HG03064 (cell line): ENCODE results near the gene UNC5C.

Experiments used
- ATAC-seq: cut with Tn5 transposase; IDR thresholded peaks from one replicate; pipeline ENCODE4 v1.9.1; 2021; ENCODE audit warnings: low read depth; ENCODE audit not compliant: unreplicated experiment

Gene UNC5C

GRCh38 chr4:95548738-95549245 is at the start of gene UNC5C:
UNC5C (minus strand) TSS chr4:95548973.
- ATAC-seq, result no peak

GRCh38 chr4:95596676-95597075 is 47.9 kb upstream of the UNC5C start:
- no peak for ATAC-seq

DNA sequence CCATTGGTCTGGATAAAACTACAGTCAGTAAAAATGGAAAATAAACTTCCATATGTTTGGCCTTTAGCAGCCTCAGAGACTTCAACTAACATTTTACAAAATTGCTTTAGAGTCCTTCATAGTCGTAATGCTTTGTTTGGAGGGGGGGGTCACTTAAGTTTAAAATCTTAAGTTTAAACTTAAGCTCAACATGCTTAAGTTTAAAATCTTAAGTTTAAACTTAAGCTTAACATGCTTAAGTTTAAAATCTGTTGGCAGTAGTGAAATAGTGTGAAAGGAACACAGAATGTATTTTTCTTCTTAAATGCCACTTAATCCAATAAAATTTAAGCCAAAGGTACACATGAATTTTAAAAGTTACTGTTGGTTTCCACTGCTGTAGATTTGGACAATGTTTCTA is 45.9 kb upstream of the UNC5C start:
- no peak for ATAC-seq

DNA sequence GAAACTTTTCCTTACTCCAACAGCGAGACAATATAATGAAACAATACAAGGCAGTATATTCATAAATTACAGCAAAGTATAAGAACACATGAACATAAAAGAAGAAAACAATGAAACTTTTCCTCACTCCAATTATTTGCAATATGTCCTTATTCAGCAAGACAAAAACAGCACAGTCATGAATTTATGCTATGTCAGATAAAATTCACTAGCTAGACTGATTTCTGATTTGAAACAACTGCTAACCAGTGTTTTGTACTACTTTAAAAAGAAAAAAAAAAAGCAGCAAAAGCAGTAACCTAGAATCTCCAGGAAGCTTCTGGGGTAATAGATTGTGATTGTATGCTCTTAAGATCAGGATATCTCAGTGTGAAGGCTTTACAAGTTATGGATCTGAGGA is 45.2 kb upstream of the UNC5C start:
- no peak for ATAC-seq

DNA sequence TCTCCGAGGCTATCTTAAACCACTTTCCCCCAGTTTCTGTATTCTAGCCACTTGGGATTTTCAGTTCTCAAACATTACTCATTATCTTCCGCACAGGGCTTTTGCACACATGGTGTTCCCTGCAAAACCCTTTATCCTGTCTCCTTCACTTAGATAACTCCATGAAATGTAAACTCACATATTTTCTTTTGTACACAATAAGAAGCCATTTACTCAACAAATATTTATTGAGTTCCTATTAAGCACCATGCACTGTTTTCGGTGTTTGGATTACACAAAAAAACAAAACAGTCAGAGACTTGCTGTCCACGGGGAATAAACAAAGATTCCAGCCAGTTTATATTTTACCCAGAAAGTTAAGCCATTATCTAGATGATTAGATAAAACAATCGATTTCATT is 42.5 kb upstream of the UNC5C start:
- no peak for ATAC-seq

GRCh38 chr4:95590615-95591014 is 41.8 kb upstream of the UNC5C start:
- no peak for ATAC-seq

GRCh38 chr4:95585016-95585695 is 36.4 kb upstream of the UNC5C start:
- no peak for ATAC-seq

DNA sequence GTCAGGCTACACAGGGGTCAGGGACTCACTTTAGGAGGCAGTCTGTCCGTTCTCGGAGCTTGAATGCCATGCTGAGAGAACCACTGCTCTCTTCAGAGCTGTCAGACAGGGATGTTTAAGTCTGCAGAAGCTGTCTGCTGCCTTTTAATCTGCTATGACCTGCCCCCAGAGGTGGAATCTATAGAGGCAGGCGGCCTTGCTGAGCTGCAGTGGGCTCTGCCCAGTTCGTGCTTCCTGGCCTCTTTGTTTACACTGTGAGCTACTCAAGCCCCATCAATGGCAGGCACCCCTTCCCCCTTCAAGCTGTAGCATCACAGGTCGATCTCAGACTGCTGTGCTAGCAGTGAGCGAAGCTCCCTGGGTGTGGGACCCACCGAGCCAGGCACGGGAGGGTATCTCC is 31.5 kb upstream of the UNC5C start:
- no peak for ATAC-seq

GRCh38 chr4:95572304-95572991 is 23.7 kb upstream of the UNC5C start:
- no peak for ATAC-seq

DNA sequence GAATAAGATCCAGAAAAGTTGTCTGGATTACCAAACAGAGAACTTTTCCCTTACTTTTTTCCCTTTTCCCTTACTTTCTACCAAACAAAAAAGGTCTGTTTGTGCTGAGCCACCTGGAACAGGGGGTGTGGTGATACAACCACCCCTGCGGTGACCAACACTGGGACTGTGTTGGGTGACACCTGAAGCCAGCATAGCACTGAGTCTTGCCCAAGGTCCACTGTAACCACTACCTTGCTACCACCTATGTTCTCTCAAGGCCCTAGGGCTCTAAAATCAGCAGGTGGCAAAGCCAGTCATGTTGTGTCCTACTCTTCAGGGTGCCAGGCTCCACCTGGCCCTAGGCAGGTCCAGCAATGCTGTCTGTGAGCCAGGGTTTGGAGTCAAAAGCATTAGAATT is 22.8 kb upstream of the UNC5C start:
- ATAC-seq, result no peak

GRCh38 chr4:95563638-95564337 is 15.0 kb upstream of the UNC5C start:
- no peak for ATAC-seq

DNA sequence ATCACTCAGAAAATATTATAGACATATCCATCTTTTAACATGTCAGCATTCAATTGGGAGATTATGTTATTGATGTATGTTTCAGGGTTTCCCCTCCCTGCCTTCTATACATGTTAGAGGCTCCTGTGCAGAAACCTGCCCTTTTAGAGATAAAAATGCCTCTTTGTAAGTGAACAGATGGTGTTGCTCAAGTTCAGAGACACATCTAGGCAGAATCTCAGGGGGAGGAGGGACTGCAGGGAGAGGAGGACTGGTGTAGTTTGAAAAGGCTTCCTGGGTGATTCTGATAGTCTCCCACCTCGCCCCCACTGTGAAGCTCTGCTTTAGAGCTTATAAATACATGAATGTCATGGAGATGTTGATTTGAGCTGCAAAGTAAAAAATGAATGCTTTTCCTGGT is 12.0 kb upstream of the UNC5C start:
- no peak for ATAC-seq

DNA sequence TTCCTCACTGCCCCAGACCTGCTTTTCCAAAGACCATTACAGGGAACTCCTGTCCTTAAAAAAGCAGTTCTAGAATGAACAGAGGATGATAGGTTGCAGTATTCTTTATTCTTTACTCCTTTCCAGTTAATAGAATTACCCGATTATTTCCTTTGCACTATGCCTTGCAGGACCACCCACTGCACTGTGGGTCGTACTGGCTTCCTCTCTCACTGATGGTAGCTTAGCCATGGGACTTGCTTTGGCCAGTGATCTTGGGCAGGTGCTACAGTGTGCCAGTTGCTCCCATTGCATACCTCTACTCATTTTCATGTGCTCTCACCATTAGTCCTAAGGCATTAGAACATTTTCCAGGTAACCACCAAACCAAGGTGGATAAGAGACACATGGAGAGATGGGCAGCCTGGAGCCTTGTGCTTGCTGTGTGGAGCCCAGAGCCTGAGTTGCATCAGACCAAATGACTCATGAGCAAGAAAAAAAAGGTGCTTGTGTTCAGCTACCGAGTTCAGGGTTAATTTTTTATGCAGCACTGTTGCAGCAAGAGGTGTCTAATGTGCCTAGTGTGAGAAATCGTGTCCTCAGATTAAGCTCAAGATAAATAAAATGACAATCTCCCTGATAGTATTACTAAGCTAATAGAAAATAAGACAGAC is 7.6 kb upstream of the UNC5C start:
- ATAC-seq, result no peak

DNA sequence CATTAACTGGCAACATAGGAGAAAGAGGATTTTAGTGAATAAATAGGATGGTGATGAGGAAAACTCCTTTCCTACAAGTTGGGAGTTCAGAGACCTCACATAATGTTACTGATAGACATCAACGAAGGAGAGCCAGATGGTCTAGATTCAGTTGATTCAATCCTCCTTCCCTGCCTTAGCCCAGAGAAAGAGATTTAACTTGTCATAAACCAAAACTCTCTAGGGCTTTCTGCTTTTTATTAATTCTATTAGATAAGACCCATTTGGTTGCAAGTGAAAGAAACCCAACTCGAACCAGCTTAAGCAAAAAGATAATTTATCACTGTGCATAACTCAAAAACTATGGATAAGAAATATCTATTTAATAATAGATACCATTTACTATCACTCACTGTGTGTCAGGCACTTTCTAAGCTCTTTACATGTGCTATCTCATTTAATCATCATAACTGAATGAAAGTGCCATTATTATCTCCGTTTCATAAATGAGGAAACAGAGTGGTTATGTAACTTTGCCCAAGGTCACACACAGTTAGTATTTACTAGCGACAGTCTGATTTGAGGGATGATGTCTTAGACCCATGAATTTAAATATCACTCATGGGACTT is 4.3 kb upstream of the UNC5C start:
- ATAC-seq, result no peak

- ATAC-seq, result no peak
These were observed 2.9 kb upstream of the UNC5C start for GRCh38 chr4:95551653-95552052.

DNA sequence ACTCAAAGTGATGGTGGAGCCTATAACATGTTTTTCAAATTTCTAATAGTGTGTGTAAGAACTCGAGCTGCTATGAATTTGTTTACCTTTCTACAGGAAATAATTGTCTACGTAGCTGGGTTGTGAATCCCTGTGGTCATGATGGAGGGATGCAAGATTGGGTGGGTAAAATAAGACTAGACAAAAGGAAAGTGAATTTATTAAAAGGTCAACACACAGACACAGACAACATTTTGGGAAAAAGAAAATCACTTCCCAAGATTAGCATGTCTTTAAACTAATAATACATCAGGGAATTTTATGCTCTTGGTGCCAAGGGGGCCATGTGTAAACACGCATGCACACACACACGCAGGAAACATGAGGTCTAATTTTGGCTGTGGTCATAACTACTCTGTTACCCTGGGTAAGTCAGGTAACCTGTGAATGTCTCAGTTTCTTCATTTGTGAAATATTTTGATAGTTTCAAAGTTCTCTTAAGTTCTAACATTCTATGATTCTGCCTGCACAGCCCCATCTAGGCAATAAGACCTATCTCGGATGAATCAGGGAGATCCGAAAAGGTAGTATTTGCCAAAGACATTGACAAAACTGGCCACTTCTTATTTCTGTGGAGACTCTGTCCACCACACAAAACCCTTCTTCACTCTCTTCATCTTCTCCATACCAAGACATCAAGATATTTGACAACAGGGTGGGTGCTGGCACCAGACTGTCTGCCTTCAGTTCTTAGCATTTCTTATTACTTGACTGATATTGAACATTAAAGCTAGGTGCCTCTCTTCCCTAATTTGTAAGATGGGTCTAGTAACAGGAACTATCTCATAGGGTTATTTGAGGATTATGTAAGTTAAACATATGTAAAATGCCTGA is 1.6 kb upstream of the UNC5C start:
- no peak for ATAC-seq

- peak; percentile 97 for ATAC-seq
These were observed 707 bp upstream of the UNC5C start for GRCh38 chr4:95549246-95550114.

DNA sequence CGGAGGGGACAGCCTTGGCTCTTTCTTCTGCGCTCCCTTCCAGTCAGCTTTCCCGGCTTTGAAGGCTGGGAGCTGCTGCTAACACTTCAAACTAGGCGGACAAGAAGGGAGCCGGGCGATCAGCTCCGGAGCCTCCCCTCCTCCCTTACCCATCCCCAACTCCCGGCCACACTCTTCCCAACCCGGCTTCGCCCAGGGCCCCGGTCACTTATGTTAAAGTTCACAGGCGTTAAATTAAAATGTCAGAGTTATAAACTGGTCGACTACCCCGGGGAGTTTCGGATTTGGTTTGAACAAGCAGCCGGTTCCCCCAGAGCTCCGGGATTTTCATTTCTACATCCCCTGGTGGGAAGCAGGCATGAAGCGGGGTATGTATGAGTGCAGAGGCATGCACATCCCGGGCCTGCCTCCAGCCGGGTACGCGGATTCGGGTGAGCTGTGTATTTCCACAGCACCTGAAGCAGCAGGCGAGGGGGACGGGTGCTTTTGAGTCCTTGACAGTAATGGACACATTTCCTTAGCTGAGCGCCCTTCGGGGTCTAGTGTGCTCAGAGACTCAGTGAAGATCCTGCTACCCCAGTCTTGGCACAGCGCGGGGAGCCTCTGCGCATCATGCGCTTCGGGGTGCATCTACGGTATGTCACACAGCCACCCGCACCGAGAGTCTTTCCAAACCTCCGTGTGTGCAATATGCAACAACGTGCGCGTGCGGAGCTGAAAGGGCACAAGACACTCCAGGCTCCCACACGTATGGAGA is 880 bp downstream of the UNC5C start:
- ATAC-seq, result no peak
